Measurements from ENCODE around the gene DAND5.

DAND5 gene

DNA sequence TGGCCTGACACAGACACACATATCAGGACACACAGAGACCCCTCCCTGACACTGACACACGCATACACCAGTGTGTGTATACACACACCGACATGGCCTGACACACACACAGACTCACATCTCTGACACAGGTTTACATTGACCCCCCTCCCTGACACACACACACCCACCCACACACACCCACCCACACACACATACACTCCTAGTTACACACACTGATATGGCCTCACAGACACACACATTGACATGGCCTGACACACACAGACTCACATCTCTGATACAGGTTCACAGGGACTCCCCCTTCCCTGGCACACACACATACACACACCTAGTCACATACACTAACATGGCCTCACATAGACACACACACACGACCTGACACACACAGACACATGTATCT is 21.5 kb downstream of the DAND5 start:
- in situ Hi-C loops (cut with MboI; ENCODE audit: low sequenced_read_pairs), result no loop called here

DNA sequence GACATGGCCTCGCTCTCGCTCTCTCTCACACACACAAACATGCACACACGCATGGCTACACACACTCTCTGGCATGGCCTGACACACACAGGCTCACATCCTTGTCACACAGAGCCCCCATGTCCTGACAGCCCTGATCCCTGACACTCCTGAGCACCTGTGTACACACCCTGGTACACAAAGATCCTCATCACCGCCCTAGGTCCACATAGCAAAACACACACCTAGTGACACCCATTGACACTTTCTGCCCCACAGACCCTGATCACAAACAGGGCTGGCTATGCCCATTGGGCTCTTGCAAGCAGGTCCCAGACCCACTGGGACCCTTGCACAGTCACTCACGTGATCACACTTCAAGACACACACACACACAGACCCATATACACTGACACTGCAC is 21.9 kb downstream of the DAND5 start:
- in situ Hi-C loops (cut with MboI; ENCODE audit: low sequenced_read_pairs), result no loop called here

DNA sequence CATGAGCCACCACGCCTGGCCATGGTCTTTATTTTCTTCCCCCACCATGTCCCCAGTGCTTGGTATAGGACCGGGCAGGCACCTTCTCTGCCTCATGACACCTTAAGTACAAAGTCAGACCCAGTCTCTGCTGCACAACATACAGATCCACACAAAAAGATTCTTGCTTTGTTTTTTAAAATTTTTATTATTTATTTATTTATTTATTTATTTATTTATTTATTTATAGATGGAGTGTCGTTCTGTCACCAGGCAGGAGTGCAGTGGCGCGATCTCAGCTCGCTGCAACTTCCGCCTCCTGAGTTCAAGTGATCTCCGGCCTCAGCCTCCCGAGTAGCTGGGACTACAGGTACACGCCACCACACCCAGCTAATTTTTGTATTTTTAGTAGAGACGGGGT is 23.4 kb downstream of the DAND5 start:
- in situ Hi-C loops (cut with MboI; ENCODE audit: low sequenced_read_pairs), result no loop called here

DNA sequence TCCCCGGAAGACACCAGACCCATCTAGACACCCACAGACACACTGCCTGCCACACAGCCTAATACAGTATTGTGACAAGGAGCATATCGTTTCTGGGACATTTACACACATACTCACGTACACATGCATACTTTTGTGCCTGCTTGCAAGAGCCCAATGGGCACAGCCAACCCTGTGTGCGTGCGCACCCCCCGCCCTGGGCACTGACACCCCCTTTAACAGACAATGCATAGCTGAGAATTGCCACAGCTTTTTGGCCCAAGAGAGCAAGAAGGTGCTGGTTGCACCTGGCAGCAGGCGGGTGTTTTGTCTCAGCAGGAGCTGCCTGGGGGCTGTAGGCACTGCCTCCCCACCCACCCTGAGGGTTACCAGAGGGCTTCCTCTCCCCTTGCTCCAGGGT is 24.2 kb downstream of the DAND5 start:
- in situ Hi-C loops (cut with MboI; ENCODE audit: low sequenced_read_pairs), result no loop called here

DNA sequence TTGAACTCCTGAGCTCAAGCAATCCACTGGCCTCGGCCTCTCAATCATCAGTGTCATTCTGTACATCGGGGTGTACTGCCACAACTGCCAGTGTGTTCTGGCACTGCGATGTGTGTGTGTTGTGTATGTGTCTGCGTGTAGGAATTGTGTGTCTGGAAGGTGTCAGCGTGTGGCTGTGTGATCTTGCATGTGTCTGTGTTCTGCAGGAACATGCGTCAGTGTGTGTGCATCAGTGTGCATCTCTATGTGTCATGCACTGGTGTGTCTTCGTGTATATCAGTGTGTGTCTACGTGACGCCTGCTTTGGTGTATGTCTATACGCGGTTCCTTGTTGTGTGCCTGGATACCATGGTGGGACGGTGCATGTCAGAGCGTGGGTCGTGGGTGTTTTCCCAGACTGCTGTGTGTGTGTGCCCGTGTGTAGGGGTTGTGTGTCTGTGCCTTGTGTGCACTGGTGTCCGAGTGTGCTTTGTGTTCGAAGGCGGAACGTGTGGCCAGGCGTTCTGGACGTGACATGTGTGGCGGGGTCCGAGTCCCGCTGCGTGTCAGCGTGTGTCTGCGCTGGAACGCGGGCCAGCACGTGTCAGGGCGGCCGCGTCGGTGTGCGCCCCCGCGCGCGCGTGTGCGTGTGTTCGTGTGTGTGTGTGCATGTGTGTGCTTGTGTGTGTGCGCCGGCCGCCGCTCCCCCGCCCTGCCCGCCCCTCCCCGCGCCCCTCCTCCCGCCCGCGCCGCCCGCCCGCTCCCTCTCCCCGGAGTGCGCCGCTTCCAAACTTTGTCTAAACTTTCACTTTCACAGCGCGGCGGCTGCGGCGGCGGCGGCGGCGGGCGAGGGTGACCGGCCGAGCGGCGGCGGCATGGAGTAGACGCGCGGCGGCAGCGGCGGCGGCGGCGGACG is 25.6 kb downstream of the DAND5 start, which contains the start of gene NFIX:
Gene NFIX (plus strand): TSS at position 775 of the 895 bp plus-strand sequence. CDS start 363 bp downstream, outside the sequence.
- in situ Hi-C loops (cut with MboI; ENCODE audit: low sequenced_read_pairs), result no loop called here

DNA sequence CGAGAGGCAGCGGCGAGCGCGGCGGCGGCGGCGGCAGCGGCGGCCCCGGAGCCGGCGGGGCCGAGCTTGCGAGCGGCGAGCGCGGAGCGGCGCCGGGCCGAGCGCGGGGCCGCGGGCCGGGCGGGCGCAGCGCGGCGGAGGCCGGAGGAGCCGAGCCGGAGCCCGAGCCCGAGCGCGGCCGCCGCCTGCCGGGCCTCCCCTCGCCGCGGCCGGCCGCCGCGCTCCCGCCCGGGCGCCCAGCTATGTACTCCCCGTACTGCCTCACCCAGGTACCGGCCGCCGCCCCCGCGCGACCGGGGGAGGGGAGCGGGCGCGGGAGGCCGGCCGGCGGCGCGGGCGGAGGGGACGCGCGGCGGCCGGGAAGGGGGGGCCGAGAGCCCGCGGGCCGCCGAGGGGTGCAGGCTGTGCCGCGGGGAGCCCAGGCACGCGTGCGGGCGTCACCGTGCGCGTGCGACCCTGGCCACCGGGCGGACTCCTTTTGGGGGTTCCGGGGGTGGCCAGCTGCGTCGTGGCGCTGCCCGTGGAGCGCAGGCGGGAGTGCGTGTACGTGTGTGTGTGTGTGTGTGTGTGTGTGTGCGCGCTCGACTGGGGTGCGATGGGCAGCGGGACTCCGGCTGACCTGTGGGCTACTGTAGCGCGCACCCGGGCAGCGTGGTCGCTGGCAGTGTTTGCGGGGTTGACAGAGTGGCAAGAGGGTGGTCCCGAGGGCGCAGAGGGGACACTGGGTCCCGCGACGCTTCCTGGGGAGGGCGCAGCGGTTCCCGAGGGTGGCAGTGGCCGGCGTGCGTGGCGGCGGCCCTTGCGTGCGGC is 26.4 kb downstream of the DAND5 start:
- in situ Hi-C loops (cut with MboI; ENCODE audit: low sequenced_read_pairs), result no loop called here

DNA sequence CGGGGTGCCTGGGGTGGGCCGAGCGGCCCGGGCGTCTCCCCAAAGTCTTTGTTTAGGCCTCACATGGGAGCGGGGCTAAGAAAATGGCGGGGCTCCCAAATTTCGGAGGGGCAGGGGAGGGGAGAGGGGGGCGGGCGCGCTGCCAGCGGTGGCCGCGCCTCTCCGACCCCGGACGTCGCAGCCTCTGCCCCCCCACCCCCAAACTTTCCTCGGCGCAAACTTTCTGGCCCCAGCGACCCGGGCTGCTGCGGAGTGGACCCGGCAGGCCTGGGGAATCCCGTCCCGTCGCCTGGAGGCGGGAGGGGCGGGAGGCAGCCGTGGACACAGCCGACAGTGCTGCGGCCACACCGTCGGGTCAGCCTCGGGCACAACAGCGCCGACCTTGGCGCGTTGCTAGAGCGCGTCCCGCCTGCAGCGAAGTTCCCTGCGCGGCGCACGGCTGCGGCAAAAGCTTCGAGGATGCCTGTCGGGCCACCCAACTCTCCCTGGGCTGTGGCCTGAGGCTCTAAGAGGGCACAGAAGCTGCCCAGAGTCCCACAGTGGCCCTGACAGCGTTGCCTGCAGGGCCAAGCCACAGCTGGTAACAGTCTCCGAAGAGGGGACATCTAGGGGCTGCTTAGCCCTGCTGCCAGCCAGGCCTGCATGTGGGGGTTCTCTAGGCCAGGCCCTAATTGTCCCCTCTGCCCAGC is 27.2 kb downstream of the DAND5 start:
- in situ Hi-C loops (cut with MboI; ENCODE audit: low sequenced_read_pairs), result no loop called here

DNA sequence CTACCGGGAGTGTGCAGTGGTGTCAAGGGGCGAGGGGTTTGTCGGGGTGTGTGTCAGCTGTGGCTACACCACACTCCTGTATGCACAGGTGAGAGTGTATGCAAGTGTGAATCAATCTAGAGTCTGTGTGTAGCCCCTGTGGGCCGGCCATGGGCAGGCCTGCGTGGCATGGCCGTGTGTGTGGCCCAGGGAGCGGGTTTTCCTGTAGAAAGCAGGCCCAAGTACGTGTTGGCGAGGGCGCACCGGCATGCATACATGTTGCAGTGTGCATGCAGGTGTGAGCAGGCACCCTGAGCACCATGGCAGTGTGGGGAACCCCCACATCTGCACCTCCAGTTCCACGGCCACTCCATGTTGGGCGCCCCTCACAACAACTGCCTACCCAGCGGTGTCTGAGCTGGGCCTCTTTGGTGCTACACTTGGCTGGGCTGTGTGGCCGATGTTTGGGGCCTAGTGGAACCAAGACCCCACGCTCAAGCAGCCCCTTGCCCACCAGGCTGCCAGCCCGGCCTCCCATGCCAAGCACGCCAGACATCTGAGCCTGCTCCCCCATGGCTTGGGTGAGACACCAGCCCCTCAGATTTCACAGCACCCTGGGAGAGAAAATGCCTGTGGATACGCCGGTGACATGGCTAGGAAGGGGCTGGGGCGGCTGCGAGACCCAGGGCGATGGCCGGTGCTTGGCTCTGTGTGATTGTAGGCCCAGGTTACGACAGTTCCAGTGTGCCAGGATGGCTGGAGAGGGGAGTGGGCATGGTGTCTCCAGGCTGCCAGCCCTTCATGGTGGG is 28.0 kb downstream of the DAND5 start:
- in situ Hi-C loops (cut with MboI; ENCODE audit: low sequenced_read_pairs), result no loop called here

DNA sequence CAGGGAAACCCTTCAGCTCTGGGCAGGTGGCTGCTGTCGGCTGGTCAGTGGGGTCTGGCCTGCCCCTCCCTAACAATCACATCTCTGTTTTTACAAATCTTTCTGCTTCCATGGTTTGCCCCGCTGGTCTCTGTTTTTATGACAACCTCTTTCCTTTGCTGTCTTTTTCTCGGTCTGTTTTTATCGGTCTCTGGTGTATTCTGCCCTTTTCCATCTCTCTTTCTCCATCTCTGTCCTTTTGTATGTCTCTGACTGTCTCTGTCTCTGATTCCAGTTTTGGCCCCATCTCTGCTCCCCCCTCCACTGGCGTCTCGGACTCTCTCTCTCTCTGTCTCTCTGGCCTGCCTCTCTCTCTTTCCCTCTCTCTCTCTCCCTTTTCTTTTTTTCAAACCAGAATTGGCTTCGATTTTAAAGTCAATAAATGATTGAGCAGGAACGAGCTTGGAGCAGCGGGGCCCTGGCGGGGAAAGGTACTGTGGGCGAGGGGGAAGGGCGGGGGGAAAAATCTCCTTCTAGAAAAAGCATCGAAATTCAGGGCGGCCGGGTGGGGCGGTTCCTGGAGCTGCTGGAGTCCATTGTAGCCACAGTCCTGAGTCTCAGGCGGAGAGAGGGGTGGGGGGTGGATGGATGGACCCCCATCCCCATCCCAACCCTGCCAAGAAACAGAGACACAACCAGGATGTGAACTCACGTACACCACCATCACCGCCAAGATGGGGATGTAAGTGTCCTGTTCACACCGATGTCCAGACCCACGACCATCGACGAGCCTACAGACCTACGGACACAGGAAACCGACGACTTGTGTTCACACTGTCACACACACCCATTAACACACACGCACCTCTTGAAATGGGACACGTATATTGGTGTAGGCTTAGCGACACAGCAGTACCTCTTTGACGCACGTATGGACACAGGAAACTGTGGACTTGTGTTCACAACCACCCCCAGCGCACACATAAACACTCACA is 28.9 kb downstream of the DAND5 start:
- in situ Hi-C loops (cut with MboI; ENCODE audit: low sequenced_read_pairs), result no loop called here

DNA sequence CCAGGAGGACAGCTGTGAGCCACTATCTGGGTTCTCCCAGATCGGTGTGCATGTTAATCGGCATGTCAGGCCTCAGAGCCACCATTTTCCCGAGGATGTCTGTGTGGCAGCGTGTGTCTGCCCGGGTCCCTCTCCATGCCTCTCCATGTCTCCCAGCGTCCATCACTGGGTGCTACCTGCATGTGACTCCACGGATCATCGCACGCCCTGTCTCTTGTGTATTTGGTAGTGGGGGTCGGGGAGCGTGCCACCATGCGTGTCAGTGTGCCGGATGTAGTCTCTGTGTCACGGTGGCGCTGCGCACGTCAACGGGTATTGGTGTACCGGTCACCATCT is 31.8 kb downstream of the DAND5 start:
- in situ Hi-C loops (cut with MboI; ENCODE audit: low sequenced_read_pairs), result no loop called here

DNA sequence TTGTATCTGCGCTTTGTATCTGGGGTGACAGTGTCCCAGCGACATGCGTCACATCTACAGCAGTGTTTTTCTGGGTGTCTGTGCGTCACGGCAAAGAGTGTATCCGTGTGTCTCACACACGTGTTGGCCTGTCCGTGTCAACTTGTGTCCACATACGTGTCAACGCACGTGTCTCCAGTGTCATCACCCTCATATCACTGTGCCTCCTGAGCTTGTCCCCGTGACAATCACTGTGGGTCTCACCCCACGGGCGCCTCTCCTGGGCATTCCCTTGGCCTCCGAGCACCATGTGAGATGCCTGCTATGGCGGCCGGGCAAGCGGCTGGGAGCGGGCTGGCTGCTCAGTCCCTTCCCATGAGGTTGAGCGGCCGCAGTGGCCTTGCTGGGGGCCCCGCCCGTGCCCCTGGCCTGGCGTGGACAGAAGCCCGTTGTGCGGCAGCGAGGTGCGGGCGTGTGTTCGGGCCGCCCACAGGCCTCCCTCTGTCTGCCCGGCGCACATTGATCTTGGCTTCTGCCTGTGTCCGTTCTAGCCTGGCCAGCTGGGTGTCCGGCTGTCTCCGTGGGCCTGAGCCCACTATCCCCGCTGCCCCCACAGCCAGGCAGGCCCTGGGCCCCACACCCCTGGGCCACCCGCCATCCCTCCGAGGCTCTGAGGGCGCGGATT is 32.3 kb downstream of the DAND5 start:
- in situ Hi-C loops (cut with MboI; ENCODE audit: low sequenced_read_pairs), result no loop called here

DNA sequence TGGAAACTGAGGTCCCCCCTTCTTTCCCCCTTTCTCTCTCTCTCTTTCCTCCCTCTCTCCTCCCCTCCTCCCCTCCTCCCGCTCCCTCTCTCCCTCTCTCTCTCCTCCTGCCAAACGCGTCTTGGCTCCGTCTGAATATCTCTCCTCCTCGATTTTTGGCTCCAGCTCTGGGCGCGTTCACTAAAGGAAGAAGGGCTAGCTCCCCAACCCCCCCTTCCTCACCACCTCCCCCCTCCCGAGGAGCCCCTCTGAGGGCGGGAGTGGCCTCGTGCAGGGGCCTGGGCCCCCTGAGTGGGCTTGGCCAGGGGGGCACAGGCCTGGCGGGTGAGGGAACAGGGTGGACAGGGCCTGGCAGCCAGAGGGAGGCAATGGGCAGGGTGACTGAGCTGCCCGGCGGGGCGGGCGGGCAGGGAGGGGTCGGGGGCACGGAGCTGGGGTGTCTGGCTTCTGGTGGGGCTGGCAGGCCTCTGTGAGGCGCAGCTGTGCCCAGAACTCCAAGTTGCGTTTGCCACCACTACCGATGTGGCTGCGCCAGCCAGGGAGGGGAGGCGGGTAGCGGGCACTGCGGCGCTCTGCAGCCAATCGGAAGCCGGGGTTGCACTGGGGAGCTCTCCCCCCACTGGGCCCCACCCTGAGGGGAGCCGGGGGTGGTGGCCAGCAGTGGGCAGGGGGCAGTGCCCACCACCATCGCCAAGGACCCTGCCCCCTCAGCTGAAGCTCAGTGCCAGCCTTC is 33.0 kb downstream of the DAND5 start:
- in situ Hi-C loops (cut with MboI; ENCODE audit: low sequenced_read_pairs), result no loop called here

DNA sequence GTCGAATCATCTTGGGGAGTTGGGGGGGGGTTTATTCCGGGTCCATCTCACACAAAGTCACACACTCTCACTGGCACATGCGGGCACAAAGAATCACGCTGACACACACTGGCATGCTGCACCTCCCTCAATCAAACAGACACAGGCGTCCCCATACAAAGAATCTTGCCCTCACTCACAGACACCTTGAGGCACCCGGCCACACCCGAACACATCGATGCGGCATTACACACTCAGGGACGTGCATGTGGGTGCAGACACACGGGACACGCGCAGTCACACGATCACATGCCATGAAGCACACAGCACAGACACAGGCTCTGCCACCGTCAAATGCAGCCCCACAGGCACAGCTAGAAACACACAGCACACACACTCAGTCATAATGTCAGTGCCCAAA is 33.7 kb downstream of the DAND5 start:
- in situ Hi-C loops (cut with MboI; ENCODE audit: low sequenced_read_pairs), result no loop called here

DNA sequence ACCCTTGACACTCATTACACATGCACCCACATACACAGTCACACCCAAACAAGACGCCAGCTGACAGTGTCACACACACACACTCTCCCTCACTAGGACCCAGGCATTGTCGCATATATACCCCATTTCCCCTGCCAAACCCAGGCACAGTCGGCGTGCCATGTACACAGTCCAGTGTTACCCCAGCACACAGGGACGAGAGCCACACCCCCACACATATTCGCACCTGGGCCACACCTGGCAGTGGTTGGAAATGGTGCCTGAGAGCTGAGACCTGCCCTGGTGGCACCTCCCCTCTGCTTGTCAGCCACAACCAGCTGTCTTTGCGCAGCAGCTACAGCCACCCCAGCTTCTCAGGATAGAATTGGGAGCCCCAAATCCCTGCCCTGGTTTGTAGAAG is 34.9 kb downstream of the DAND5 start:
- in situ Hi-C loops (cut with MboI; ENCODE audit: low sequenced_read_pairs), result no loop called here

DNA sequence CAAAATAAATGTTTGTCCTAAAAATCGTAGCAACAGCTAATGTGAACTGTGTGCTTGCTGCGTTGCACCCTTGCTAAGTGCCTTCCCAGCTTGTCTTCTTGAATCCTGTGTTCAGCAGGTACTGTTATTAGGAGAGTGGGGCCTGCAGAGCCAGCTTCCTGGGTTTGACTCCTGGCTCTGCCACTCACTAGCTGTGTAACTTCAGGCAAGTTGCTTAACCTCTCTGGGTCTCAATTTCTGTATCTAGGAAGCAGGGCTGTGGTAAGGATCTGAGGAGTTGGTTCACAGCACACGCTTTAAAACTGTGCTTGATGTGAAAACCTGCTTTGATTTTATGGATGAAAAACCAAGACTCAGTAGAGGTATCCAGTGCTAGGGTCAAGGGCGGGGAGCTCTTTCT is 35.9 kb downstream of the DAND5 start:
- in situ Hi-C loops (cut with MboI; ENCODE audit: low sequenced_read_pairs), result no loop called here

DNA sequence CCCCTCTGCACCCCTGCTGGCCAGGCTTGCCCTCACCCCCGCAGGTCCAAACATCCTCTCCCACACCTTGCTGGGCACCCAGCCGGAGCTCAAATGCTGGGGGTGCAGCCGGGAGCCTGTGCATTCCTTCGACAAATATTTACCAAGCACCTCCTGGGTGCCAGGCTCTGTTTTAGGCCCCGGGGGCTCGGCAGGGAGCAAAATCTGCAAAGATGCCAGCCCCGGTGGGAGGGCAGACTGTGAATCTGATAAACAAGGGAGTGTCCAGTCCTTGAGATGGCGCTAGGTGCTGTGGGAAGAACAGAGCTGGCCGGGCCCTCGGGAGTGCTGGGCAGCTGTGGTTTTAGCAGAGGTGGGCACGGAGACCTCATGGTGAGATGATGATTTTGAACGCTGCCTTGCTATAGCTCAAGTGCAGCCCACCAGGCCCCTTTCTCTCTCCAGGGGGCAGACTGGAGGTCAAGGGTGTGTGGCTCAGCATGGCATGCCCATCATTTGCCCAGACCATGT is 36.5 kb downstream of the DAND5 start:
- in situ Hi-C loops (cut with MboI; ENCODE audit: low sequenced_read_pairs), result no loop called here

DNA sequence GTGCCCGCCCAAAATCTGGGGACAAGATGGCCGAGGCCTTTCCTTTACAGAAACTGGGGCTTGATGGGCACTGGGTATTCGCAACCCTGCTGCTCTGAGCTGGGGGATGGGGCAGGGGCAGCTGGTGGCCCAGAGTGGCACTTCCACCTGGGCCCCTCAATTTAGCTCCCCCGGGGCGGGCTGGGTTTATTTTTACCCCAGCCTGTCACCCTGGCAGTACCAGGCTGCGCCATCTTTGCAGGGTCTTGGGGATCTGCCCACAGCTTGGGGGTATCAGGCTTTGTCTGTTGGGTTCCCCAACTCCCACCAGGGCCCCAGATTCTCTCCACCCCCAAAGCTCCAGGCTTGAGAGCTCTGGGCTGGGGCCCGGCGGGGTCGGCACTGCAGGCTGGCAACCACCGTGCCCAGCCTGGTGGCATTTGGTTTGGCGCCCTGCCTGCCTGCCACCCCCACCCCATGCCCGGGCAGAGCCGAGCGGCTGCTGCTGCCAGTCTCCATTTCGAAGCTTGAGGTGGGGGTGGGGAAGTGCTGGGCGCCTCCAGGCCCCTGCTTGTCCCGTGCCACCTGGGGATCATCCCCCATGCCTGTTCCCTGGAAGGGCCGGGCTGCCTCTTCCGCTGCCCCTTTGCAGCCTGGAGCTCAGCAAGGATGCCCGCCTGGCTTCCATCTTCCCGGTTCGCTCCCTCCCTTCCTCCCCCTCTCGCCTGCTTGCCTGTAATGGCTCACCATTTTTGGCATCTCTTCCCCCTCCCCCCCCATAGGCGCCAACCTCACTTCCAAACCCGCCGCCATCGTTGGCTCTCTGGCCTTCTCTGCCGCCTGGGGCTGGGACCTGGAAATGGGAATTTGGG is 37.3 kb downstream of the DAND5 start:
- in situ Hi-C loops (cut with MboI; ENCODE audit: low sequenced_read_pairs), result no loop called here

Data from HL-60/S4 (cell line).